Measurements from ENCODE around the gene TUBA8.
A peak's percentile ranks its signal among the peaks of the same experiment; 100 is the strongest.
"Not testable (repeated sequence)": the region's sequence is repeated elsewhere in the genome, so short reads cannot be mapped to it uniquely, and the experiment has no call there.

The TUBA8 gene

GRCh38 chr22:18069041-18069440, 41.6 kb upstream of the TUBA8 start:
- no peaks in the 10 kb centered on the region for H3K36me3 ChIP-seq (ENCODE audit: insufficient read depth, low read length)
- no peak overlapping the region for H3K27ac ChIP-seq (ENCODE audit: low read depth, low read length)

GRCh38 chr22:18070041-18070440, 40.6 kb upstream of the TUBA8 start:
- H3K27me3 ChIP-seq (ENCODE audit: insufficient read depth, low read length), result no peaks in the 10 kb centered on the region
- no peaks in the 10 kb centered on the region for H3K36me3 ChIP-seq (ENCODE audit: insufficient read depth, low read length)
- H3K27ac ChIP-seq (ENCODE audit: low read depth, low read length), result no peak overlapping the region
- no peaks in the 10 kb centered on the region for H3K4me1 ChIP-seq (ENCODE audit: insufficient read depth, low read length)
- no peak overlapping the region for H3K9ac ChIP-seq (ENCODE audit: low read depth, low read length)
- H3K9me3 ChIP-seq (ENCODE audit: insufficient read depth, low read depth, low read length), result no peaks in the 10 kb centered on the region
- WGBS, result 97% methylated on average over 4 of the region's 4 CpGs
- no peak overlapping the region for H3K4me3 ChIP-seq (ENCODE audit: low read length)

More at GRCh38 chr22:18069041-18069440, 41.6 kb upstream of the TUBA8 start:
- no peak overlapping the region for H3K9ac ChIP-seq (ENCODE audit: low read depth, low read length)
- H3K4me3 ChIP-seq (ENCODE audit: low read length), result no peak overlapping the region
- no peaks in the 10 kb centered on the region for H3K27me3 ChIP-seq (ENCODE audit: insufficient read depth, low read length)
- no peaks in the 10 kb centered on the region for H3K9me3 ChIP-seq (ENCODE audit: insufficient read depth, low read depth, low read length)
- no peaks in the 10 kb centered on the region for H3K4me1 ChIP-seq (ENCODE audit: insufficient read depth, low read length)
- 89% methylated on average over 2 of the region's 2 CpGs for WGBS

GRCh38 chr22:18070556-18071306, 39.9 kb upstream of the TUBA8 start:
- no peak overlapping the region for H3K27ac ChIP-seq (ENCODE audit: low read depth, low read length)
- no peaks in the 10 kb centered on the region for H3K27me3 ChIP-seq (ENCODE audit: insufficient read depth, low read length)
- H3K36me3 ChIP-seq (ENCODE audit: insufficient read depth, low read length), result no peaks in the 10 kb centered on the region
- H3K9ac ChIP-seq (ENCODE audit: low read depth, low read length), result no peak overlapping the region
- 90% methylated on average over 13 of the region's 14 CpGs for WGBS
- no peak overlapping the region for H3K4me3 ChIP-seq (ENCODE audit: low read length)
- H3K4me1 ChIP-seq (ENCODE audit: insufficient read depth, low read length), result no peaks in the 10 kb centered on the region
- no peaks in the 10 kb centered on the region for H3K9me3 ChIP-seq (ENCODE audit: insufficient read depth, low read depth, low read length)

GRCh38 chr22:18071307-18071967, 39.2 kb upstream of the TUBA8 start:
- H3K4me3 ChIP-seq (ENCODE audit: low read length); H3K36me3 ChIP-seq (ENCODE audit: insufficient read depth, low read length); H3K9ac ChIP-seq (ENCODE audit: low read depth, low read length); H3K27ac ChIP-seq (ENCODE audit: low read depth, low read length); H3K4me1 ChIP-seq (ENCODE audit: insufficient read depth, low read length); H3K27me3 ChIP-seq (ENCODE audit: insufficient read depth, low read length); H3K9me3 ChIP-seq (ENCODE audit: insufficient read depth, low read depth, low read length): not testable (repeated sequence)
- 90% methylated on average over 7 of the region's 7 CpGs for WGBS

GRCh38 chr22:18071968-18072310, 38.7 kb upstream of the TUBA8 start:
- peaks cover 2% of the 10 kb centered on the region; the same call in 1 of the 2 replicates for H3K4me1 ChIP-seq (ENCODE audit: insufficient read depth, low read length)
- H3K9me3 ChIP-seq (ENCODE audit: insufficient read depth, low read depth, low read length), result no peaks in the 10 kb centered on the region
- H3K4me3 ChIP-seq (ENCODE audit: low read length), result no peak overlapping the region
- 69% methylated on average over 1 of the region's 1 CpG for WGBS
- no peaks in the 10 kb centered on the region for H3K27me3 ChIP-seq (ENCODE audit: insufficient read depth, low read length)
- no peak overlapping the region for H3K9ac ChIP-seq (ENCODE audit: low read depth, low read length)
- no peaks in the 10 kb centered on the region for H3K36me3 ChIP-seq (ENCODE audit: insufficient read depth, low read length)
- H3K27ac ChIP-seq (ENCODE audit: low read depth, low read length), result no peak overlapping the region

GRCh38 chr22:18073467-18073866, 37.1 kb upstream of the TUBA8 start:
- no peak overlapping the region for H3K27ac ChIP-seq (ENCODE audit: low read depth, low read length)
- no peak overlapping the region for H3K4me3 ChIP-seq (ENCODE audit: low read length)
- no peaks in the 10 kb centered on the region for H3K27me3 ChIP-seq (ENCODE audit: insufficient read depth, low read length)
- no peaks in the 10 kb centered on the region for H3K36me3 ChIP-seq (ENCODE audit: insufficient read depth, low read length)
- no peak overlapping the region for H3K9ac ChIP-seq (ENCODE audit: low read depth, low read length)
- H3K9me3 ChIP-seq (ENCODE audit: insufficient read depth, low read depth, low read length), result no peaks in the 10 kb centered on the region
- WGBS, result 87% methylated on average over 2 of the region's 2 CpGs
- peaks cover 4% of the 10 kb centered on the region; the same call in 1 of the 2 replicates for H3K4me1 ChIP-seq (ENCODE audit: insufficient read depth, low read length)

GRCh38 chr22:18073927-18074326, 36.7 kb upstream of the TUBA8 start:
- 87% methylated on average over 4 of the region's 4 CpGs for WGBS
- H3K4me1 ChIP-seq (ENCODE audit: insufficient read depth, low read length); H3K27me3 ChIP-seq (ENCODE audit: insufficient read depth, low read length); H3K27ac ChIP-seq (ENCODE audit: low read depth, low read length); H3K36me3 ChIP-seq (ENCODE audit: insufficient read depth, low read length); H3K9me3 ChIP-seq (ENCODE audit: insufficient read depth, low read depth, low read length); H3K4me3 ChIP-seq (ENCODE audit: low read length); H3K9ac ChIP-seq (ENCODE audit: low read depth, low read length): not testable (repeated sequence)

GRCh38 chr22:18075101-18075719, 35.4 kb upstream of the TUBA8 start:
- Histone ChIP-seq H3K27me3 (ENCODE audit: insufficient read depth, low read length) (no peaks in the 10 kb centered on the region), H3K27ac (ENCODE audit: low read depth, low read length) (no peak overlapping the region), H3K4me1 (ENCODE audit: insufficient read depth, low read length) (peaks cover 4% of the 10 kb centered on the region; the same call in 1 of the 2 replicates), H3K36me3 (ENCODE audit: insufficient read depth, low read length) (peaks cover 12% of the 10 kb centered on the region), H3K4me3 (ENCODE audit: low read length) (no peak overlapping the region), H3K9ac (ENCODE audit: low read depth, low read length) (no peak overlapping the region), H3K9me3 (ENCODE audit: insufficient read depth, low read depth, low read length) (no peaks in the 10 kb centered on the region)
- WGBS, result 97% methylated on average over 6 of the region's 6 CpGs

GRCh38 chr22:18075720-18076497, 34.7 kb upstream of the TUBA8 start:
- Histone ChIP-seq H3K4me3 (ENCODE audit: low read length) (no peak overlapping the region), H3K27ac (ENCODE audit: low read depth, low read length) (no peak overlapping the region), H3K4me1 (ENCODE audit: insufficient read depth, low read length) (peaks cover 4% of the 10 kb centered on the region; the same call in 1 of the 2 replicates), H3K27me3 (ENCODE audit: insufficient read depth, low read length) (no peaks in the 10 kb centered on the region), H3K9me3 (ENCODE audit: insufficient read depth, low read depth, low read length) (no peaks in the 10 kb centered on the region), H3K9ac (ENCODE audit: low read depth, low read length) (no peak overlapping the region), H3K36me3 (ENCODE audit: insufficient read depth, low read length) (peaks cover 19% of the 10 kb centered on the region)
- WGBS, result 45% methylated on average over 13 of the region's 13 CpGs

- no peaks in the 10 kb centered on the region for H3K27me3 ChIP-seq (ENCODE audit: insufficient read depth, low read length)
- H3K36me3 ChIP-seq (ENCODE audit: insufficient read depth, low read length), result peaks cover 31% of the 10 kb centered on the region
- H3K9ac ChIP-seq (ENCODE audit: low read depth, low read length), result peak overlapping the region; percentile 33
- 27% methylated on average over 10 of the region's 10 CpGs for WGBS
- H3K27ac ChIP-seq (ENCODE audit: low read depth, low read length), result no peak overlapping the region
- no peaks in the 10 kb centered on the region for H3K9me3 ChIP-seq (ENCODE audit: insufficient read depth, low read depth, low read length)
- H3K4me1 ChIP-seq (ENCODE audit: insufficient read depth, low read length), result peaks cover 4% of the 10 kb centered on the region; the same call in 1 of the 2 replicates
- peak overlapping the region; percentile 81 for H3K4me3 ChIP-seq (ENCODE audit: low read length)
These were observed 33.4 kb upstream of the TUBA8 start for GRCh38 chr22:18077087-18077638.
